Activated T-cell treated with anti-CD3 and anti-CD28 coated beads, Interleukin-2, amount 50 U/mL, for 48 hours (primary cell): ENCODE data around the gene RBMY1B.
"Not testable (repeated sequence)": the region's sequence is repeated elsewhere in the genome, so short reads cannot be mapped to it uniquely, and the experiment has no call there.

Experiments
- DNase-seq, 2 experiments: peaks; one replicate each; pipeline ENCODE4 v3.0.0-alpha.2; 2020

The RBMY1B gene

GRCh38 chrY:21511038-21511437 lies at the start of gene RBMY1B:
RBMY1B (plus strand) TSS chrY:21511338; CDS start chrY:21513351, 2,013 bp downstream.
- not testable (repeated sequence) for DNase-seq

GRCh38 chrY:21462915-21463314 lies 48.2 kb upstream of the RBMY1B start:
- not testable (repeated sequence) for DNase-seq

DNA sequence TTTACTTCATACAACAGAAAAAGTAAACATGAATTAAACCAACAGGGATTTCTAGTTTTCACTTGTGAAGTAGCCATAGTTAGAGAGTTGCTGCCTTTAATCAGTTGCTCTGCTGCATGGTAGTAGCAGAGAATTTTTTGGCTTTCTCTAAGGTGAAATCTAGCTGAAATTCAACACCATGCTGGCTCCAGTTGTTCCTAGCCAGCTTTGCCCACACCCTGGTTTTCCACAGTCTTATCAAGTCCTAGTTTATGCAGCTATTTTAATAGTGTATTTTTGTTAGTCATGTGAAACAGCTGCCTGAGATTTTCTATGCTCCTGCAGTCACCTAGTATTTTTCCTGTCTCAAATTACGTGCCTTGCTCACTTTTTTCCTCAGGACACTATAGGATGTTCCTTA lies 28.2 kb upstream of the RBMY1B start:
- no peak for DNase-seq

- DNase-seq: not testable (repeated sequence)
These were observed 23.4 kb downstream of the RBMY1B start, which contains the start of gene RBMY1A1 for GRCh38 chrY:21534579-21534978. RBMY1A1 (plus strand) TSS chrY:21534879; CDS start chrY:21536892, 2,013 bp downstream.

DNA sequence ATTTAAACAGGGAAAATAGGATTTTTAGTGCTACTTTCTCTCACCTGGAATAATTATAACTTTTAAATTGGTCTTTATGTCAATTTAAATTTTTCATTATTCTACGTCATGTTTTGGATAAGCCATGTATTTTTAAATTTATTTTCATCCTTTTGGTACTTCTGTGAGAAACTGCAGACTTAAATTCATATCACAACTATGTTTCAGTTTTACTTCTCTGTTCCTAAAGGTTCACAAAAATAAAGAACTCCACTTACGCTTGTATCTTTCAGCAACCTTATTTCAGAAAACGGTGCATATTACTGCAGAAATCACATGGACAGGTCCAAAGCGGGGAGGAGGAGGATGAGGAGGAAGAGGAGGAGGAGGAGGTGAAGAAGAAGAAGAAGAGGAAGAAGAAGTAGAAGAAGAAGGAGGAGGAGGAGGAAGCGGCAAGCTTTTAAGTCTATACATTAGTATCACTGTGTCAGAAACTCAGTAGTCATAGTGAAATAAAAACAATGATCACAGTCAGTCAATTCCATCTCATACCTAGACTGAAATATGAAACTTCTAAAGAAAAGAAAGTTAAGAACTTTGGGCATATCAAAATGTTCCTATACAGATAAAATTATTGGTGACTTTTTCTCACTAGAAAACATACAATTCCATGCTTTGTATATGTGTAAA lies 48.3 kb downstream of the RBMY1B start:
- not testable (repeated sequence) for DNase-seq
